Neural progenitor cell (in vitro differentiated cells): ENCODE measurements around the gene SEMA4A.
"Not testable (repeated sequence)": the region's sequence is repeated elsewhere in the genome, so short reads cannot be mapped to it uniquely, and the experiment has no call there.

ENCODE experiments used
- EZH2 ChIP-seq: fragments of 200-600 bp; sonication (generic); IDR thresholded peaks from 2 replicates; pipeline ENCODE4 v1.6.1; 2017; ENCODE audit warnings: antibody characterized with exemption, mild to moderate bottlenecking, moderate library complexity
- TF ChIP-seq, protein P1 (sequence below): fragments of 200-600 bp; sonication (generic); IDR thresholded peaks from 2 replicates; pipeline ENCODE4 v1.5.1; 2017; ENCODE audit warnings: antibody characterized with exemption, mild to moderate bottlenecking

DNA sequence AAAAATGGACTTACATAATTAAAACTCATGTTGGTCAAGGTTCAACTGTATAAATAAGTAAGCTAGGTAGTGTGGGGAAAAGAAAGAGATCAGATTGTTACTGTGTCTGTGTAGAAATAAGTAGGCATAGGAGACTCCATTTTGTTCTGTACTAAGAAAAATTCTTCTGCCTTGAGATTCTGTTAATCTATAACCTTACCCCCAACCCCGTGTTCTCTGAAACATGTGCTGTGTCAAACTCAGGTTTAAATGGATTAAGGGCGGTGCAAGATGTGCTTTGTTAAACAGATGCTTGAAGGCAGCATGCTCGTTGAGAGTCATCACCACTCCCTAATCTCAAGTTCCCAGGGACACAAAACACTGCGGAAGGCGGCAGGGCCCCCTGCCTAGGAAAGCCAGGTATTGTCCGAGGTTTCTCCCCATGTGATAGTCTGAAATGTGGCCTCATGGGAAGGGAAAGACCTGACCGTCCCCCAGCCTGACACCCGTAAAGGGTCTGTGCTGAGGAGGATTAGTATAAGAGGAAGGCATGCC is 28.1 kb downstream of the SEMA4A start:
- TF ChIP-seq, protein P1, sequence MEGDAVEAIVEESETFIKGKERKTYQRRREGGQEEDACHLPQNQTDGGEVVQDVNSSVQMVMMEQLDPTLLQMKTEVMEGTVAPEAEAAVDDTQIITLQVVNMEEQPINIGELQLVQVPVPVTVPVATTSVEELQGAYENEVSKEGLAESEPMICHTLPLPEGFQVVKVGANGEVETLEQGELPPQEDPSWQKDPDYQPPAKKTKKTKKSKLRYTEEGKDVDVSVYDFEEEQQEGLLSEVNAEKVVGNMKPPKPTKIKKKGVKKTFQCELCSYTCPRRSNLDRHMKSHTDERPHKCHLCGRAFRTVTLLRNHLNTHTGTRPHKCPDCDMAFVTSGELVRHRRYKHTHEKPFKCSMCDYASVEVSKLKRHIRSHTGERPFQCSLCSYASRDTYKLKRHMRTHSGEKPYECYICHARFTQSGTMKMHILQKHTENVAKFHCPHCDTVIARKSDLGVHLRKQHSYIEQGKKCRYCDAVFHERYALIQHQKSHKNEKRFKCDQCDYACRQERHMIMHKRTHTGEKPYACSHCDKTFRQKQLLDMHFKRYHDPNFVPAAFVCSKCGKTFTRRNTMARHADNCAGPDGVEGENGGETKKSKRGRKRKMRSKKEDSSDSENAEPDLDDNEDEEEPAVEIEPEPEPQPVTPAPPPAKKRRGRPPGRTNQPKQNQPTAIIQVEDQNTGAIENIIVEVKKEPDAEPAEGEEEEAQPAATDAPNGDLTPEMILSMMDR = not testable (repeated sequence)
- not testable (repeated sequence) for TF ChIP-seq EZH2
